ENCODE data around the gene GREB1. TPM values are rescaled to one million over a fixed set of nuclear protein-coding genes. Genes with fewer than 3 reads are reported as not detected.

The GREB1 gene
- polyA plus RNA-seq, 1 of the 3 experiments (the other 2 are of a cell fraction), result 2.9 TPM

DNA sequence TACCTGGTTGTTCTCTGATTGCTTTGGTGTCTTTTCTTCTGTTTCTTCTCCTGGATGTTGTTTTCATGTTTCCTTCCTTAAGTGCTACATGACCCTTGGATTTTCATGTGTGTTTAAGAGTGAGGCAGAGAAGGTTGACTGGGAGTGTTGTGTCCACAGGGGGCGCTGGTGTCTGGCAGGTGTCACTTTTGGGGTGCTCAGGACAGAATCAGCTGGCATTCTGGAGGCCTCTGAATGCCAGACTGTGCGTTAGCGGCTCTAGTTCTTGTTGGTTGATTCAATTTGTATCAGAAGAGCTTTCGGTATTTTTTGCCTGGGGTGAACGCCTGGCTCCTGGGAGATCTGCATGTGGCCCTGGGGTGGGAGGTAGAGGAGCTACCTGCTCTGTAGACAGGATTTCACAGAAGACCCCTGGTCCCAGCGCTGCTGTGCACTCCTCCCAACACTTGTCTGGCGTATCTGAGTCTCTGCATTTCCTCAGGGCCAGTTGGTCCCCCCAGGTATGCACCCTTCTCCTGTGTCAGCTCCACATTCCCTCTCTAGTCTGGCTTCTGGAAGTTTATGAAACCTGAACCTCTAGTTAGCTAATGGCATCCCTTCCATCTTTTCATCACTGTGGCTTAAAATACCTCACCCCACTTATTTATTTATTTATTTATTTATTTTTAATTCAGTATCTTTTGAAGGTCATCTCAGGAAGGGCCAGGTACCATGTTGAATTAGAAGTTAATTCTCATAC lies 1.1 kb downstream of the GREB1 start:
- 58% methylated on average over 7 of the region's 7 CpGs for WGBS (ENCODE audit: low lambda C conversion rate)
- H3K9ac ChIP-seq, result no peak overlapping the region
- CTCF ChIA-PET, result interaction anchor here (0.8 to 2.9 kb wide), 15 partner anchors 8 to 57 kb away, joined by 3 to 18 read pairs (median 4); no protein-coding TSS in a partner anchor

DNA sequence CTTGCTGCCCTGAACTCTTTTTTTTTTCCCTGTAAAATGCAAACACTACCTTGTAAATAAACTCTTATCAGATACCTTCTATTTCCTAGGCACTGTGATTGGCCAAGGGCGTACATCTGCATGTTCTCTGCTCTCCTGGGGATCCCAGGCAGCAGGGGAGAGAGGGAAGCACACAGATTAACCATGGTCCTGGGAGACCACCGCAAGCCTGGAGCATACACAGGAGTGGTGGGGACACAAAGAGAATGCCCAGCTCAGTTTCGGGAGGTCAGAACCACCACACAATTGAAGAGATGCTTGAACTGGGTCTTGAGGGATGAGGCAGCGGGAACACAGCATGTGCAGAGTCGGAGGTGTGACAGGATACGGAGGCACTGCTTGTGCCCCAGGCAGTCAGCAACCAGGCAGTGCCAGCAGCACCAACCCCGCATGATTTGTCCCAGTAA lies 2.1 kb downstream of the GREB1 start:
- H3K4me2 ChIP-seq, result no peak overlapping the region
- no peaks in the 10 kb centered on the region for H3K79me2 ChIP-seq (ENCODE audit: insufficient read depth)
- H3F3A ChIP-seq (replicated peaks; ENCODE audit: insufficient read depth), result no peaks in the 10 kb centered on the region
- ChIA-PET POLR2A (no interaction called here), CTCF (interaction anchor here (1.0 to 3.4 kb wide), 3 partner anchors 10 to 48 kb away, joined by 4 to 11 read pairs (median 5); no protein-coding TSS in a partner anchor)
- H3K9me2 ChIP-seq, result no peaks in the 10 kb centered on the region
- no peaks in the 10 kb centered on the region for H4K20me1 ChIP-seq (ENCODE audit: insufficient read depth)
- no peaks in the 10 kb centered on the region for H3K36me3 ChIP-seq (replicated peaks in 1 of 2; ENCODE audit: control insufficient read depth in 1 of 2, insufficient read depth in 2 of 2, low read length in 1 of 2)
- no peak overlapping the region for H3K9ac ChIP-seq
- DNase-seq, result peak; percentile 76
- no peaks in the 10 kb centered on the region for H3K9me3 ChIP-seq
- peak; percentile 39; the same call in 1 of the 2 replicates for TF ChIP-seq GATA2 (CRISPR knock-in tag; IDR thresholded peaks at IDR 0.05)
- peak; percentile 64; the same call in 1 of the 2 replicates for TF ChIP-seq MXI1 (IDR thresholded peaks at IDR 0.05; ENCODE audit: low read depth, low read length)
- TF ChIP-seq MAX (IDR thresholded peaks at IDR 0.05; ENCODE audit: low read depth), result no peak
- TF ChIP-seq CTCF (IDR thresholded peaks at IDR 0.05), result no peak
- no peak for TF ChIP-seq EZH2phosphoT487 (IDR thresholded peaks at IDR 0.05; ENCODE audit: borderline replicate concordance, low read depth)
- no peak for TF ChIP-seq ELF1 (IDR thresholded peaks at IDR 0.05)
- TF ChIP-seq RCOR1 (IDR thresholded peaks at IDR 0.05; ENCODE audit: low read length), result no peak
- peaks cover 0 to 36% of the 10 kb centered on the region in 2 experiments; a peak in 2 of 4 replicates for H3K4me1 ChIP-seq (ENCODE audit: control insufficient read depth in 1 of 2, insufficient read depth in 2 of 2, low read depth in 1 of 2, low read length in 1 of 2)
- H3K27me3 ChIP-seq (ENCODE audit: insufficient read depth), result peaks cover 4% of the 10 kb centered on the region; the same call in 1 of the 2 replicates
- H3K27ac ChIP-seq (ENCODE audit: low read depth in 2 of 2, low read length in 1 of 2), result peak overlapping the region in 1 of 2 experiments; percentile 5; a peak in 2 of 4 replicates
- no peak overlapping the region for H3K4me3 ChIP-seq (ENCODE audit: low read depth in 2 of 2, low read length in 1 of 2)
- no peak overlapping the region for H2AFZ ChIP-seq (ENCODE audit: low read depth)
- 64% methylated on average over 7 of the region's 7 CpGs for WGBS (ENCODE audit: low lambda C conversion rate)

More for the DNA sequence above, 1.1 kb downstream of the GREB1 start:
- Histone ChIP-seq H3K9me2 (no peaks in the 10 kb centered on the region), H4K20me1 (ENCODE audit: insufficient read depth) (no peaks in the 10 kb centered on the region), H3K4me2 (no peak overlapping the region), H3K27ac (ENCODE audit: low read depth in 2 of 2, low read length in 1 of 2) (no peak overlapping the region; a peak in 1 of 4 replicates), H3K36me3 (replicated peaks in 1 of 2; ENCODE audit: control insufficient read depth in 1 of 2, insufficient read depth in 2 of 2, low read length in 1 of 2) (no peaks in the 10 kb centered on the region), H3K4me1 (ENCODE audit: control insufficient read depth in 1 of 2, insufficient read depth in 2 of 2, low read depth in 1 of 2, low read length in 1 of 2) (peaks cover 0 to 31% of the 10 kb centered on the region in 2 experiments; a peak in 2 of 4 replicates), H3K27me3 (ENCODE audit: insufficient read depth) (no peaks in the 10 kb centered on the region; the same call in 1 of the 2 replicates), H2AFZ (ENCODE audit: low read depth) (no peak overlapping the region), H3F3A (replicated peaks; ENCODE audit: insufficient read depth) (no peaks in the 10 kb centered on the region), H3K4me3 (ENCODE audit: low read depth in 2 of 2, low read length in 1 of 2) (no peak overlapping the region), H3K79me2 (ENCODE audit: insufficient read depth) (no peaks in the 10 kb centered on the region), H3K9me3 (no peaks in the 10 kb centered on the region)
- POLR2A ChIA-PET, result no interaction called here
- DNase-seq, result no peak
- TF ChIP-seq CTCF (IDR thresholded peaks at IDR 0.05) (peak; percentile 49), MEF2A (IDR thresholded peaks at IDR 0.05; ENCODE audit: borderline replicate concordance, low read depth) (no peak)
